WTC11 (cell line): Measurements from ENCODE around the gene COMMD8. TPM values are rescaled to one million over a fixed set of nuclear protein-coding genes. Genes with fewer than 3 reads are reported as not detected.

Experiments used
- ATAC-seq: fragments of 200-7000 bp; cut with Tn5 transposase; 2 replicates; pipeline ENCODE4 v1.10.0; 2021; ENCODE audit warnings: mild to moderate bottlenecking, moderate library complexity
- CTCF ChIA-PET: fragments of 300-600 bp; sonication (Branson Sonifier 250); formaldehyde crosslinking; loops from one replicate; lab custom pipeline; 2021; ENCODE audit warnings: antibody characterized with exemption; lab: Charles Lee
- POLR2A ChIA-PET: fragments of 350-600 bp; sonication (Branson Sonifier 250); formaldehyde crosslinking; loops from one replicate; lab custom pipeline; 2021; ENCODE audit warnings: antibody characterized with exemption; lab: Charles Lee
- DNase-seq: peaks from one replicate; pipeline ENCODE4 v3.0.0; 2021; ENCODE audit warnings: low spot score
- H3K27ac Mint-ChIP-seq: 2 replicates; pipeline ENCODE4 v1.8.0; 2021; ENCODE audit warnings: mixed read lengths
- H3K27me3 Mint-ChIP-seq: 2 replicates; pipeline ENCODE4 v1.8.0; 2021; ENCODE audit warnings: low read depth, mild to moderate bottlenecking, moderate library complexity, mixed read lengths
- H3K36me3 Mint-ChIP-seq: 2 replicates; pipeline ENCODE4 v1.8.0; 2021; ENCODE audit warnings: mixed read lengths
- H3K4me1 Mint-ChIP-seq: 2 replicates; pipeline ENCODE4 v1.8.0; 2022; ENCODE audit warnings: mixed read lengths
- H3K4me3 Mint-ChIP-seq: 2 replicates; pipeline ENCODE4 v1.8.0; 2021; ENCODE audit warnings: mild to moderate bottlenecking, moderate library complexity, mixed read lengths
- H3K9me3 Mint-ChIP-seq: 2 replicates; pipeline ENCODE4 v1.8.0; 2021; ENCODE audit warnings: mixed read lengths
- AFF4 ChIP-seq: sonication (generic); formaldehyde crosslinking; IDR thresholded peaks from 2 replicates; pipeline ENCODE4 v1.8.1; 2023; ENCODE audit warnings: mild to moderate bottlenecking, missing genetic modification reagents, borderline replicate concordance
- ATF2 ChIP-seq: sonication (generic); formaldehyde crosslinking; IDR thresholded peaks from 2 replicates; pipeline ENCODE4 v1.8.1; 2022; ENCODE audit warnings: low read depth, missing genetic modification reagents, borderline replicate concordance
- ATF3 ChIP-seq: sonication (generic); formaldehyde crosslinking; conservative IDR thresholded peaks from 2 replicates; pipeline ENCODE4 v1.8.1; 2022; ENCODE audit warnings: mild to moderate bottlenecking, missing genetic modification reagents
- CDX4 ChIP-seq: fragments of 250-450 bp; sonication (Bioruptor Pico); IDR thresholded peaks from 2 replicates; pipeline ENCODE4 v1.9.0; 2021; ENCODE audit warnings: moderate library complexity, mild to moderate bottlenecking, inconsistent platforms, borderline replicate concordance
- CREB1 ChIP-seq: sonication (generic); formaldehyde crosslinking; IDR thresholded peaks from 2 replicates; pipeline ENCODE4 v1.8.0; 2023; ENCODE audit warnings: mild to moderate bottlenecking, missing genetic modification reagents
- CREM ChIP-seq: sonication (generic); formaldehyde crosslinking; IDR thresholded peaks from 2 replicates; pipeline ENCODE4 v1.8.1; 2022; ENCODE audit warnings: mild to moderate bottlenecking, missing genetic modification reagents, moderate library complexity
- CTCF ChIP-seq: fragments of 200-600 bp; IDR thresholded peaks from 2 replicates; pipeline ENCODE4 v1.8.0; 2022; ENCODE audit warnings: antibody characterized with exemption
- E2F4 ChIP-seq: sonication (generic); formaldehyde crosslinking; IDR thresholded peaks from 2 replicates; pipeline ENCODE4 v1.8.1; 2022; ENCODE audit warnings: low read depth, mild to moderate bottlenecking, moderate library complexity, missing genetic modification reagents, borderline replicate concordance
- E2F5 ChIP-seq: sonication (generic); formaldehyde crosslinking; IDR thresholded peaks from 2 replicates; pipeline ENCODE4 v1.8.1; 2022; ENCODE audit warnings: mild to moderate bottlenecking, moderate library complexity, missing genetic modification reagents
- EMX1 ChIP-seq: fragments of 250-450 bp; sonication (Bioruptor Pico); IDR thresholded peaks from 2 replicates; pipeline ENCODE4 v1.8.0; 2021; ENCODE audit warnings: mild to moderate bottlenecking
- FOXP4 ChIP-seq: sonication (generic); formaldehyde crosslinking; IDR thresholded peaks from 2 replicates; pipeline ENCODE4 v1.8.0; 2022; ENCODE audit warnings: mild to moderate bottlenecking, missing genetic modification reagents
- GABPB1 ChIP-seq: sonication (generic); formaldehyde crosslinking; IDR thresholded peaks from 2 replicates; pipeline ENCODE4 v1.8.1; 2023; ENCODE audit warnings: mild to moderate bottlenecking, missing genetic modification reagents
- MYBL2 ChIP-seq: sonication (generic); formaldehyde crosslinking; IDR thresholded peaks from 2 replicates; pipeline ENCODE4 v1.8.1; 2023; ENCODE audit warnings: mild to moderate bottlenecking, moderate library complexity, missing genetic modification reagents
- NR3C1 ChIP-seq: sonication (generic); formaldehyde crosslinking; conservative IDR thresholded peaks from 2 replicates; pipeline ENCODE4 v1.8.1; 2023; ENCODE audit warnings: low read depth, mild to moderate bottlenecking, missing genetic modification reagents
- OVOL2 ChIP-seq: fragments of 250-450 bp; sonication (Bioruptor Pico); IDR thresholded peaks from 2 replicates; pipeline ENCODE4 v1.9.0; 2021; ENCODE audit warnings: mild to moderate bottlenecking, borderline replicate concordance
- STAT6 ChIP-seq: sonication (generic); formaldehyde crosslinking; conservative IDR thresholded peaks from 2 replicates; pipeline ENCODE4 v1.8.1; 2023; ENCODE audit warnings: mild to moderate bottlenecking, low read depth, missing genetic modification reagents, moderate library complexity
- ZNF138 ChIP-seq: sonication (generic); formaldehyde crosslinking; conservative IDR thresholded peaks from 2 replicates; pipeline ENCODE4 v1.8.1; 2022; ENCODE audit warnings: mild to moderate bottlenecking, moderate library complexity, missing genetic modification reagents
- ZNF416 ChIP-seq: fragments of 250-450 bp; sonication (Bioruptor Pico); IDR thresholded peaks from 2 replicates; pipeline ENCODE4 v1.9.0; 2021; ENCODE audit warnings: mild to moderate bottlenecking, inconsistent platforms
- ZSCAN18 ChIP-seq: fragments of 250-450 bp; sonication (Bioruptor Pico); IDR thresholded peaks from 2 replicates; pipeline ENCODE4 v2.1.2; 2022; ENCODE audit warnings: mild to moderate bottlenecking, moderate library complexity
- total RNA-seq: library from RNA; stranded (reverse); gene quantifications from 3 replicates; pipeline ENCODE4 v1.2.3, GENCODE V29; 2021

COMMD8 gene
- total RNA-seq, 1 experiment from 2014 or later, result 8.1 TPM

- ChIA-PET CTCF (interaction anchor here (2.4 kb wide), 1 partner anchor 22 kb away, joined by 21 read pairs; the partner anchor contains the start of gene COMMD8), POLR2A (interaction anchor here (2.6 kb wide), 1 partner anchor 22 kb away, joined by 10 read pairs; the partner anchor contains the start of gene COMMD8)
- Mint-ChIP-seq H3K27ac (no peak overlapping the region), H3K36me3 (no peaks in the 10 kb centered on the region), H3K4me1 (peaks cover 17% of the 10 kb centered on the region), H3K4me3 (peak overlapping the region; percentile 97), H3K9me3 (peaks cover 7% of the 10 kb centered on the region), H3K27me3 (peaks cover 12% of the 10 kb centered on the region)
- DNase-seq (no peak), ATAC-seq (no peak)
- no peak for TF ChIP-seq AFF4 (CRISPR knock-in tag)
- no peak for TF ChIP-seq E2F4 (CRISPR knock-in tag)
- TF ChIP-seq CDX4 (CRISPR knock-in tag), result no peak
- TF ChIP-seq GABPB1 (CRISPR knock-in tag), result no peak
- TF ChIP-seq EMX1, result no peak
- no peak for TF ChIP-seq MYBL2 (CRISPR knock-in tag)
- TF ChIP-seq CREB1 (CRISPR knock-in tag), result no peak
- TF ChIP-seq OVOL2, result no peak
- no peak for TF ChIP-seq CTCF
- TF ChIP-seq NR3C1 (CRISPR knock-in tag), result no peak
- no peak for TF ChIP-seq ZNF138 (CRISPR knock-in tag)
- TF ChIP-seq E2F5 (CRISPR knock-in tag), result no peak
- no peak for TF ChIP-seq ATF2 (CRISPR knock-in tag)
- TF ChIP-seq FOXP4 (CRISPR knock-in tag), result no peak
- TF ChIP-seq CREM (CRISPR knock-in tag), result no peak
- TF ChIP-seq STAT6, result no peak
- TF ChIP-seq ZSCAN18 (CRISPR knock-in tag), result no peak
- TF ChIP-seq ZNF416 (CRISPR knock-in tag), result no peak
- TF ChIP-seq ATF3 (CRISPR knock-in tag), result no peak
Measured at GRCh38 chr4:47485768-47486167, 22.3 kb upstream of the COMMD8 start.
